Cardiac muscle cell (in vitro differentiated cells and primary cell): ENCODE results near the gene HSPBAP1. TPM values are rescaled to one million over a fixed set of nuclear protein-coding genes. Genes with fewer than 3 reads are reported as not detected.

Experiments
- DNase-seq, 2 donors: peaks; one replicate each; pipeline versions ENCODE4 v3.0.0 to v3.0.0-alpha.2; 2010 to 2017; ENCODE audit warnings: low read depth in 1 of 2, low spot score in 1 of 2
- H3K27ac ChIP-seq: fragments of 200-600 bp; sonication (generic); 2 replicates; pipeline ENCODE4 v1.5.1; 2016
- H3K27me3 ChIP-seq: fragments of 200-600 bp; sonication (generic); 2 replicates; pipeline ENCODE4 v1.6.0; 2016; ENCODE audit warnings: control low read depth
- H3K36me3 ChIP-seq: fragments of 200-600 bp; sonication (generic); 2 replicates; pipeline ENCODE4 v1.5.1; 2016; ENCODE audit warnings: control low read depth
- H3K4me1 ChIP-seq: fragments of 200-600 bp; sonication (generic); 2 replicates; pipeline ENCODE4 v1.8.1; 2017; ENCODE audit warnings: low read depth, mild to moderate bottlenecking, mixed run types
- H3K4me3 ChIP-seq: fragments of 200-600 bp; sonication (generic); 2 replicates; pipeline ENCODE4 v1.5.1; 2016; ENCODE audit warnings: mild to moderate bottlenecking
- H3K9me3 ChIP-seq: fragments of 200-600 bp; sonication (generic); 2 replicates; pipeline ENCODE4 v1.5.1; 2017; ENCODE audit warnings: low read depth, mild to moderate bottlenecking, control low read depth
- polyA plus RNA-seq: library from polyadenylated mRNA; unstranded; fragments of >200 nt; fragmentation: Nextera tagmentation; extraction: Ambion mirVana; gene quantifications from 2 replicates; pipeline ENCODE4 v1.2.1, GENCODE V29; 2016
- total RNA-seq: library from RNA; depleted of rRNA; stranded (reverse); fragments of >200 nt; gene quantifications from 2 replicates; pipeline ENCODE4 v1.2.3, GENCODE V29; 2016
- TF ChIP-seq, protein P1 (sequence below): IDR thresholded peaks from 2 replicates; pipeline ENCODE4 v1.5.1; 2012; ENCODE audit warnings: low read depth, mild to moderate bottlenecking, low read length

The HSPBAP1 gene
- total and polyA plus RNA-seq, 2 experiments from 2014 or later = 2.9 to 7.2 TPM

DNA sequence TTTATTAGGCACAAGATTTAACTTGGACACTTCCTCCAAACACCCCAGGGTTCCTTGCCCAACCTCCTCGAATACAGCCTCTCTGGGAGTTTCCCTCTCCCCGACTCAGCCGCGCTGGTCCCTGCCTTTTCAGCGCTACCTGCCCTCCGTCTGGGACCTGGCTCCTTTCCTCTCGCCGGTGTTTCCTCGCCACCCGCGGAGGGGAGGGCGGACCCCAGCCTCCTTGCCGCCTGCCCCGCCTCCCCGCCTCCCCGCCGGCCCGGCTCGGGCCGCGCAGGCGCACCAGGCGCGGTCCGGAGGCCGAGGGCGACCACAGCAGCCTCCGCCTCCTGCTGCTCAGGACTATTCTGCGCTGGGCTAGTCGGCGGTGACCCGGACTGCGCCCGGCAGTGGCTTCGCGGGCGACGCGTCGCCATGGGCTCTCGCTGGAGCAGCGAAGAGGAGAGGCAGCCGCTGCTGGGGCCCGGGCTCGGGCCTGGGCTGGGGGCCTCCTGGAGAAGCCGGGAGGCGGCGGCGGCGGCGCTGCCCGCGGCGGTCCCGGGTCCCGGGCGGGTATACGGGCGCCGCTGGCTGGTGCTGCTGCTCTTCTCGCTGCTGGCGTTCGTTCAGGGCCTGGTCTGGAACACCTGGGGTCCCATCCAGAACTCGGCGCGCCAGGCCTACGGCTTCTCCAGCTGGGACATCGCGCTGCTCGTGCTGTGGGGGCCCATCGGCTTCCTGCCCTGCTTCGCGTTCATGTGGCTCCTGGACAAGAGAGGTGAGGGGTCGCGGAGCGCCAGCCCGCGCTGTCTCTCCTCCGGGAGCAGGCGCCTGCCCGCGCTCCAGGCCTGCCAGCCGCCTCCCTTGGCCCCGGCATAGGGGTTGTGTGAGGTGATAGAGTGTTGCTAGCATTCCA lies 1.4 kb upstream of the HSPBAP1 start, which contains the start of gene SLC49A4:
Gene SLC49A4 (plus strand): TSS at position 291 of the 895 bp plus-strand sequence. CDS start 124 bp downstream, at position 415.
- Histone ChIP-seq H3K27ac (peak within 1 kb of the TSS; percentile 87), H3K9me3 (no peaks in the 10 kb centered on the region), H3K4me1 (no peaks in the 10 kb centered on the region), H3K36me3 (no peaks in the 10 kb centered on the region), H3K27me3 (peaks cover 11% of the 10 kb centered on the region), H3K4me3 (peak within 1 kb of the TSS; percentile 48)
- peak; percentile 81 to 88 for DNase-seq
- TF ChIP-seq, protein P1, sequence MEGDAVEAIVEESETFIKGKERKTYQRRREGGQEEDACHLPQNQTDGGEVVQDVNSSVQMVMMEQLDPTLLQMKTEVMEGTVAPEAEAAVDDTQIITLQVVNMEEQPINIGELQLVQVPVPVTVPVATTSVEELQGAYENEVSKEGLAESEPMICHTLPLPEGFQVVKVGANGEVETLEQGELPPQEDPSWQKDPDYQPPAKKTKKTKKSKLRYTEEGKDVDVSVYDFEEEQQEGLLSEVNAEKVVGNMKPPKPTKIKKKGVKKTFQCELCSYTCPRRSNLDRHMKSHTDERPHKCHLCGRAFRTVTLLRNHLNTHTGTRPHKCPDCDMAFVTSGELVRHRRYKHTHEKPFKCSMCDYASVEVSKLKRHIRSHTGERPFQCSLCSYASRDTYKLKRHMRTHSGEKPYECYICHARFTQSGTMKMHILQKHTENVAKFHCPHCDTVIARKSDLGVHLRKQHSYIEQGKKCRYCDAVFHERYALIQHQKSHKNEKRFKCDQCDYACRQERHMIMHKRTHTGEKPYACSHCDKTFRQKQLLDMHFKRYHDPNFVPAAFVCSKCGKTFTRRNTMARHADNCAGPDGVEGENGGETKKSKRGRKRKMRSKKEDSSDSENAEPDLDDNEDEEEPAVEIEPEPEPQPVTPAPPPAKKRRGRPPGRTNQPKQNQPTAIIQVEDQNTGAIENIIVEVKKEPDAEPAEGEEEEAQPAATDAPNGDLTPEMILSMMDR = peak; percentile 5

DNA sequence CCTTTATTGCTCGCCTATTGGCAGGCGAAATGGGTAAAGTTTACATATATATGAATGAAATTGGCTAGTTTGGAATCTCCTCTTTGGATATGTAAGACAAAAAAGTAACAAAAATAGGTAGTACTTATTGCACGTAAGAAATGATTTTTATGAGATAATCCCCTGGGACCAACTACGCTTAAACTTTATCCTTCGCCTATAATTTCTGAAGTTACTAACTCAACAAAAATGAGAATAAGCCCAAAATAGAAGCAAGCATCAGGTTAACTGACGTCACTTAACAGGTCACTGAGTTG lies 800 bp upstream of the HSPBAP1 start:
- TF ChIP-seq, protein P1 = no peak
- Histone ChIP-seq H3K27me3 (peaks cover 11% of the 10 kb centered on the region), H3K4me3 (peak overlapping the region; percentile 48), H3K36me3 (no peaks in the 10 kb centered on the region), H3K4me1 (no peaks in the 10 kb centered on the region), H3K9me3 (no peaks in the 10 kb centered on the region), H3K27ac (peak overlapping the region; percentile 87)
- no peak for DNase-seq

DNA sequence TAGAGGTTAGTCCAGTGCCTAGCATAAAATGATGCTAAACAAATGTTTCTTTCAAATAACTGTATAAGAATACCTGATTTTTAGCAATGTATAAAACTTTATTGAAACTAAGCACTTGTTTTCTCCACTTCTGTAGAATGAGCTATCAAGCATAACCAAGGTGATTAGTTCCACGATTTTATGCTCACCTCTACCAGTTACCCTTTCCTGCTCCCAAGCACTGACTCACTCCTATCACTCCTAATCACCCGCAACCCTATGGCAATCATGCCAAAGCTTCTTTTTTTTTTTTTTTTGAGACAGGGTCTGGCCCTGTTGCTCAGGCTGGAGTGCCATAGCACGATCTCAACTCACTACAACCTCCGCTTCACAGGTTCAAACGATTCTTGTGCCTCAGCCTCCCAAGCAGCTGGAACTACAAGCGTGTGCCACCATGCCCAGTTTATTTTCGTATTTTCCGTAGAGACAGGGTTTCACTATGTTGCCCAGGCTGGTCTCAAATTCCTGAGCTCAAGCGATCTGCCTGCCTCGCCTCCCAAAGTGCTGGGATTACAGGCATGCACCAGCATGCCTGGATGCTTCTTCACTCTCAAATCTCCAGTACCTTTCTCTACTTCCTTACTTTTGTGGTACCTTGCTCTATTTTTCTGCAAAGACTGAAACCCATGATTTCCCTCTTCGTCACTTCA lies 3.9 kb downstream of the HSPBAP1 start:
- H3K27me3 ChIP-seq = no peaks in the 10 kb centered on the region
- DNase-seq = no peak
- H3K9me3 ChIP-seq = no peaks in the 10 kb centered on the region
- TF ChIP-seq, protein P1 = no peak
- no peaks in the 10 kb centered on the region for H3K4me1 ChIP-seq
- no peak overlapping the region for H3K4me3 ChIP-seq
- H3K36me3 ChIP-seq = no peaks in the 10 kb centered on the region
- H3K27ac ChIP-seq = no peak overlapping the region

DNA sequence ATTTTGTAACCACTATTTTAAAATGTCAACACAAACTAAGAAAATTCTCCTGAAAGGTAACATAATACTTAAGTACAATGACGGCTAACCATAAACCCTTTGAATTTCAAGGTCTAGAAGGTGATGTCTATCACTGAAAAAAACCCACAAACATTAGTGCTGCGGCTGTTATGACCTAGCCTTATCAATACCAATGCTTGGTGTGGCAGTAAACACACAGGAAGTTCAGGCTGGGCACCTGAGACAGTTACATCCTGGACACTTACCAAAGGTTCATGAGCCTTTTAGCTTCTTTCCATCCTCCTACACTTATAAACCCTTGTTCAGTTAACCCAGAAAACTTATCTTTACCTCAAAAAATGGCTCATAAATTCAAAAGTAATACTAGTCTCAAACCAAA lies 5.8 kb downstream of the HSPBAP1 start:
- H3K27me3 ChIP-seq = no peaks in the 10 kb centered on the region
- H3K9me3 ChIP-seq = no peaks in the 10 kb centered on the region
- H3K36me3 ChIP-seq = no peaks in the 10 kb centered on the region
- no peak overlapping the region for H3K4me3 ChIP-seq
- H3K27ac ChIP-seq = no peak overlapping the region
- TF ChIP-seq, protein P1 = no peak
- no peak for DNase-seq
- no peaks in the 10 kb centered on the region for H3K4me1 ChIP-seq

DNA sequence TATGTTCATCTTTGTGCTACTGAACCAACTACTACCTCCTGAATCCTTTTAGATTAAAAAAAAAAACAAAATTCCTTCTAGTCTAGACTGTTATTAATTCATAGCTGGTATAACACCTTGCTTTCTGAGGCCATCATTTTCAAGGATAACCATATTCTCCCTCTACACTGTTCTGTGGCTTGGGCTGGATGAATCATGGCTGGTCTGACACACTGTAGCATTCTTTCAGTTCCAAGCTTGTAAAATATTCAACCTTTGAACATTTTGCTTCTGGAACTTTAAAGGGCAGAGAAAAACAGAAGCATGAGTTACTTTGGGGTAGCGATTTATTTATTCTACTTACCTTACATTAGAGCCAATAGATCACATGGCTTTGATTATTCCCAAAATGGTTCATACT lies 7.6 kb downstream of the HSPBAP1 start:
- Histone ChIP-seq H3K9me3 (no peaks in the 10 kb centered on the region), H3K4me3 (no peak overlapping the region), H3K4me1 (no peaks in the 10 kb centered on the region), H3K27ac (no peak overlapping the region), H3K36me3 (no peaks in the 10 kb centered on the region), H3K27me3 (no peaks in the 10 kb centered on the region)
- peak in 1 of 2 donors; percentile 55 for DNase-seq
- TF ChIP-seq, protein P1 = no peak
